GM19328 (cell line): ENCODE measurements around the gene RB1.
"Not testable (repeated sequence)": the region's sequence is repeated elsewhere in the genome, so short reads cannot be mapped to it uniquely, and the experiment has no call there.

Source experiments
- ATAC-seq: cut with Tn5 transposase; IDR thresholded peaks from one replicate; pipeline ENCODE4 v1.9.1; 2021; ENCODE audit warnings: mild to moderate bottlenecking, moderate library complexity; ENCODE audit not compliant: unreplicated experiment

RB1 gene

GRCh38 chr13:48404952-48405351 lies 101.4 kb downstream of the RB1 start:
- no peak for ATAC-seq

DNA sequence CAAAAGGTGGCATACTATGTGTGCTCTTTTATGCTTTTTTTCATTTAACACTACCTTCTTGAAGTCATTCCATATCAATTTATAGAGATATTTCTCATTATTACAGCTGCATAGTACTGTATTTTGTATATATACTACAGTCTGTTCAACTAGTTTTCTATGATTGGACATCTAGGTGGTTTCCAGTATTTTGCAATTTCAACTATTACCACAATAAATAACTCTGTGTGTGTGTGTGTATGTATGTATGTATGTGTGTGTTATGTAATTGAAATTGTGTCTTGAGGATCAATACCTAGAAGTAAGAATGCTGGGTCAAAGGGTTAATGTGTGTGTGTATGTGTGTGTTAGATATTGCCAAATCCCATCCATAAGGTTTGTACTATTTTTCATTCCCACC lies 102.3 kb downstream of the RB1 start:
- ATAC-seq, result no peak

- no peak for ATAC-seq
Observed at GRCh38 chr13:48410199-48410598, 106.6 kb downstream of the RB1 start.

DNA sequence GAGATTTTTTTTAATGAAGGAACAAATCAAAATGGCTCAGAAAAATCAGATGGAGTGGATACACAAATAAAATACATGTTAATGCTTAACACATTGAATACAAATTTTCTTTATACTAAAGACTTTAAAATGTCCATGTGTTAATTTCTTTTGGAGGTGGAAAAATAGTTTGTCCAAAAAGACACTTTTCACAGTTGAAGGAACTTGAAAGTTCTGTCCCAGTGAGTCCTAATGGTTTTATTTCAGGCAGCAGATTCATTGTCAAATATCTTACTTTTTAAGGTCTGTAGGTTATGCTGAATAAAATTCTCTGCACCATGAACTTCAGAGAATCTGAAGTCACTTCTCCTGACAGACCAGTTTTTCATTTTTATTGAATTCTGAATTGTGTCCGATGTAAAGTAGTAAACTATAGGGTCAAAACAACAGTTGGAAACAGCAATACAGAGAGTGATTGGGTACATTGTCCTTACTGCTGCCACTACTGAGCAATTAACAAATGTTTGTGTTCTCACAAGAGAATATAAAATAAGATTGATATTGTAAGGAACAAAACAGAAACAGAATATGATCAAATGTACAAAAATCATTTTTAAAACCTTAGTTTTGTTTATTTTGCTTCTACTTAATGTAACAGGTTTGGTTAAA lies 107.7 kb downstream of the RB1 start:
- no peak for ATAC-seq

DNA sequence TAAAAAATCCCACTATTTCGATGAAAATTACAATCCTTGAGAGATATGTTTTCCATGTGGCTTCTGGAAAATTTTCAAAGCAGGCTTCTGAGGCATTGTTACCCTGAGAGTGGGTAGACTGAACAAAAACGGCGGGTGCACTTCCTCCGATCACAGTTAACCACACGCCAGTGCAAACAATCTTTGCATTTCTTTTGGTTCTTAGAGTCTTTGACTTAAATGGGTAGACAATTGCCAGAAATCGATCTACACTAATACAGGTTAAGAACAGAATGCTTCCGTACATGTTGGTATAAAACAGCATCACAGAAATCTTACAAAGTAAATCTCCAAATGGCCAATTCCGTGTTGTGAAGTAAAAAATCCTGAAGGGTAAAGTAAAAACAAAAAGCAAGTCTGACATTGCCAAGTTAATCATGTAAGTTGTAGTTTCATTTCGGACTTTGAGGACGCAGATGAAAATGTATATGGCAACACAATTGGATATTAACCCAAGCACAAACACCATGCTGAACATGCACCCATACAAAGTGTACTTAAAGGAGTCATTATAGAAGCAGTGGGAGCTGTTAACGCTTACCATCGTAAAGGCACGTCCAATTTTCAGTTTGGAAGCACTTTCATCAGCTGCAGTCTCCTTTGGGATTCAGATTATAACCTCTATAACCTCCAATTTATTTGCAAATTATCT lies 108.4 kb downstream of the RB1 start:
- ATAC-seq, result no peak

GRCh38 chr13:48412881-48413351 lies 109.4 kb downstream of the RB1 start, which contains the start of gene LPAR6:
LPAR6 (minus strand) TSS chr13:48413113; CDS start chr13:48412423, 690 bp downstream.
- no peak for ATAC-seq

GRCh38 chr13:48414501-48414900 lies 111.0 kb downstream of the RB1 start:
- no peak for ATAC-seq

- no peak for ATAC-seq
Observed at GRCh38 chr13:48415516-48415915, 112.0 kb downstream of the RB1 start.

- ATAC-seq, result not testable (repeated sequence)
Observed at GRCh38 chr13:48422003-48422402, 118.5 kb downstream of the RB1 start.

DNA sequence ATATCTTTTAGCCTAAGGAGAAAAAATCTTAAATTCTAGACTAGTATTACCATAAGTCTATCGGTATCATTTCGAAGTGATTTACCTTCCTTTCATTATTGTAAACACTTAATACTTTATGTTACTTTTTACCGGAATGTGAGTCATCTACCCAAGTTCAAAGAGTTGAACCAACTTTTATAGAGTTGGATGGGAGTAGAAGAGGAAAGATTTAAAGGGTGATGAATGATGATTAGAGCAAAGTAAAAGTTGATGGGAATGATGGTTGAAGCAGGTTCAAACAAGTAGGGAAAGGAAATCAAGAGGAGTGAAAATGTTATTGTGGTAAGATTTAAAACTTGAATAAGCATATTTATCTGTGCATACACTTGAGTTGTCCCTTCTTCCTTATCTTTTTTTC lies 120.7 kb downstream of the RB1 start:
- ATAC-seq, result no peak

DNA sequence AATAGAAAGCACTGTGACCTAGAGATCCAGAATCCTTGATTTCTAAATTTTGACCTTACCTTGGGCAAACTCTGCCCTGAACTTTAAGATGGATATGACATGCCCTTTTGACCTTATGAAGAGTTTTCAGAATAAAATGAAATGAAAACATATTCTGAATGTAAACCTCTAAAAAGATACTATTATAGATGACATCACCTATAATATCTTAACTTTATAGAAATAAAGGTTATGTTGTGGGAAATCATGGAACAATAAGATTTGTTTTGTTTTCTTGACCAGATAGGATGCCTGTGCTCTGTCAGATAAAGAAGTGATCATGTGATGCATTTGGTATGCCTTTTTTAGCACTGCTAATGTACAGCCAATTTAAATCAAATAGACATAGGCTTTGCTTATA lies 122.5 kb downstream of the RB1 start:
- no peak for ATAC-seq

- ATAC-seq, result not testable (repeated sequence)
Observed at GRCh38 chr13:48426755-48427298, 123.3 kb downstream of the RB1 start.

DNA sequence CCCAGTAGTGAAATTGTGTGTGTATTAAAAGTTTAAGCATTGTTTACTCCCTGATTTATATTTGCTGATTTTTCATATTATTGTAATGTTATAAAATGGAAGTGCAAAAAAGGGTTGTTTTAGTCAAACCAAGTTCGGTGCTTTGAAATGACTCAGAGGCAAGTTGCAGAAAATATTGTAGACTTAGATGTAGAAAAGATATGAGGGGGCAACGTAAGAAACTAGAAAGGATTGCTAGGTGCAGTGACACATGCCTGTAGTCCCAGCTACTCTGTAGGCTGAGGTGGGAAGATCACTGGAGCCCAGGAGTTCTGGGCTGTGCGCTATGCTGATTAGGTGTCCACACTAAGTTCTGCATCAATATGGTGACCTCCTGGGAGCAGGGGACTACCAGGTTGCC lies 125.5 kb downstream of the RB1 start:
- no peak for ATAC-seq

DNA sequence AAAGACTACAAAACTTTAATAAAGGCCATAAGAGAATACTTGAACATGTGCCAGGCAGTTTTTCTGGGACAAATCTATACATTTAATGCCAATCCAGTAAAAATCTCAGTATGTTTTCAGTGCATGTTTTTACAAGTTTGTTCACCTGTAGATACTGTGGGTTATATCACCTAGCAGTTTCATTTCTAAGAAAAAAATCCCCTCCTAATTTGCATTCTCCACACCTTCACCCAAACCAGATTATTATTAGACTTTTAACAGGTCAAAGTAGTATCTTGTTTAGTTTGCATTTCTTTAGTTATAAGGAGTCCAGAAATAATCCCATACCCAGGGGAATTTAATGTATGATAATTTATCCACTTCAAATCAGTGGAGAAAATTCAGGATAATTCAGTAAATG lies 126.3 kb downstream of the RB1 start:
- no peak for ATAC-seq

DNA sequence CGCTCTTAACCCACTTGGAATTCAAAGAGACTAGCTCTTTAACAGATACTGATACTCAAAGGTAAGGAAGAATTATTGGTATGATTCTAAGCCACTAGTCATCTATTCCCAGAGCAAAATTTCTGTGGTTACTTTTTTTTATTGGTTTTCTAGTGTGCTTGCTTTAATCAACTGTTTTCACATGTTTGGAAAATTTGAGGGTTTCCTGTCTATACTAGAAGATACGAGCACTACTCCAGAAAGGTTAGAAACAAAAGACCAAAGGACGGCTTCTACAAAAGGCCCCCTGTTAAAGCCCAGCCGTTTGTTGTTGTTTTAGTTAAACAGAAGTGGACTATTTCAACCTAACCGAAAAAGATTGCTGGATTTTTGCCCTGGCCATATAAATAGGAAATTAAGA lies 127.9 kb downstream of the RB1 start:
- no peak for ATAC-seq

- no peak for ATAC-seq
Observed at GRCh38 chr13:48431987-48432615, 128.6 kb downstream of the RB1 start.

GRCh38 chr13:48434200-48434599 lies 130.6 kb downstream of the RB1 start:
- ATAC-seq, result no peak

DNA sequence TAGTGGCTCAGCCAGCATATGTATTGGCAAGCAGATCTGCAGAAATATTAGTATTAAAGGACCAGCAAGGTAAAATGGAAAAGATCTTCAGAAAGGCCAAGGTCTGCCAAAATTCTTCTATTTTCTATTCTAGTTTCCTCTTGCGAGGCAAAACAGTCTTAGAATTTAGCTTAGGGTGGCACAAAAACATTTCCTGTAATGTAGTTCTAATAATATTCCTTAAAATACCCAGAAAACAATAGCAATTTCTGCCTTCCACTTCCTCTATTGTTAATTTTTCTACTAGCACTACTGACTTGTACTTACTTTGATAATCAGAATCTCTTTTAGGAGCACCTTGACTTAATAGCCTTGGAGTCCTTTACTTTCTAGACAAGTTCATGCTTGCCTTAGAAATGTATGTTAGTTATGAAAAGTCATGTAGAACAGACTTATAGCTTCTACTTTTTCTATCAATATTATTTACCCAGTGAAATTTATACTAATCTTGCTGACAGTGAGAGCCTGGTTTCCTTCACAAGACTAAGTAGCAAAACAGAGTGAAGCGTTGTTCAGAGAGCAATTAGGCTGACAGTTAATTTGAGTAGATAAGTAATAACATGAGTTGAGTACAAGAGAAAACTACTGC lies 133.2 kb downstream of the RB1 start:
- no peak for ATAC-seq

- no peak for ATAC-seq
Observed at GRCh38 chr13:48437371-48437770, 133.8 kb downstream of the RB1 start.

DNA sequence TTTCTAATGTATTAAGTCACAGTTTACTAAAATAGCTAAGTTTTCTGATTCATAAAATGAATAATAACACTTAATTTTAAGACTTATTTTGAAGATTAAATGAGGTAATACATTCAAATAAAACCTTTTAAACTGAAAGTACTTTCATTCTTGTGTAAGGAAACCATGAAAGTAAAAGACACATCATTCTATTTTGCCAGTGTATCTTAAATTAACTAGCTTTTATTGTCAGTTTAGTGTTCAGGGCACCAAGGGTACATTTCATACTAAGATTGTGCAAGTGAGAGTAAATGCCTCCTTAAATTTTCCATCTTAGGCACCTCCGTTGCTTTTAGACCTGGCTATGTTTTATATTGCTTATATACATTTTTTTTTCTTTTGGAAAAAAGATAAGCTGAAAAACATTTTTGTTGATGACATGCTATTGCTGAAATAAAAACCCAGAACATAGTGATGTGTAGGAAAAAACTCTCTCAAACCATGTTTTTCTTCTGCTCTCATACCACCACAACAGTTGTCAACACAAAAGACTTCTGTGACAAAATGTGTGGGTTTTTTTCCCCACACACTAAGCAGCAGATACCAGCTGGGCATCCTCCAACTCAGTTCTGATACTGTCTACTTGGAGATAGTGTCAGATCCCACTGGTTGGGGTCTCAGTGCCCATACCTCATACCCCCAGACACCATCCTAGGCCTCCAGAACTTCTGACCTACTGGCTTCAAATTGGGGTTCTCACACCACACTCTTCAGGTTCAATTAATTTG lies 140.1 kb downstream of the RB1 start:
- no peak for ATAC-seq

GRCh38 chr13:48446464-48446863 lies 142.9 kb downstream of the RB1 start:
- ATAC-seq, result no peak
